Ascending aorta (tissue), 2 donors: ENCODE results near the gene INPP5J. TPM values are rescaled to one million over a fixed set of nuclear protein-coding genes. Genes with fewer than 3 reads are reported as not detected.

Experiments
- DNase-seq, 2 donors: peaks; one replicate each; pipeline ENCODE4 v3.0.0-alpha.2; 2019; ENCODE audit warnings: low spot score in 2 of 2
- H3K27ac ChIP-seq, 2 donors: fragments of 200-600 bp; sonication (generic); one replicate each; pipeline ENCODE4 v1.5.1; 2016 to 2017; ENCODE audit warnings: mild to moderate bottlenecking in 1 of 2
- H3K27me3 ChIP-seq: fragments of 200-600 bp; sonication (generic); one replicate; pipeline ENCODE4 v1.5.1; 2017
- H3K36me3 ChIP-seq, 2 donors: fragments of 200-600 bp; sonication (generic); one replicate each; pipeline ENCODE4 v1.5.1; 2016
- H3K4me1 ChIP-seq, 2 donors: fragments of 200-600 bp; sonication (generic); one replicate each; pipeline ENCODE4 v1.5.1; 2016 to 2017; ENCODE audit warnings: mild to moderate bottlenecking in 1 of 2
- H3K4me3 ChIP-seq, 2 donors: fragments of 200-600 bp; sonication (generic); one replicate each; pipeline ENCODE4 v1.5.1; 2016 to 2017; ENCODE audit warnings: mild to moderate bottlenecking in 1 of 2
- H3K9me3 ChIP-seq, 2 donors: fragments of 200-600 bp; sonication (generic); one replicate each; pipeline ENCODE4 v1.5.1; 2016
- intact Hi-C: fragments of 100-400 bp; cut with DNase I; formaldehyde crosslinking; loops from one replicate; pipeline ENCODE4 v1.15.1; 2023
- total RNA-seq: library from RNA; depleted of rRNA; stranded (reverse); fragments of >200 nt; gene quantifications from one replicate; pipeline ENCODE4 v1.1.0, GENCODE V29; 2016
- TF ChIP-seq, protein P1 (sequence below), 3 experiments: fragments of 200-600 bp in 2 of 3; fragments of 450-650 bp in 1 of 3; sonication (generic) in 2 of 3; IDR thresholded peaks; one replicate each; pipeline ENCODE4 v1.5.1; 2016 to 2019; ENCODE audit warnings: antibody characterized with exemption in 3 of 3, mild to moderate bottlenecking in 1 of 3, moderate library complexity in 1 of 3

Gene INPP5J
- total RNA-seq, 1 donor from 2014 or later = 1.3 TPM

DNA sequence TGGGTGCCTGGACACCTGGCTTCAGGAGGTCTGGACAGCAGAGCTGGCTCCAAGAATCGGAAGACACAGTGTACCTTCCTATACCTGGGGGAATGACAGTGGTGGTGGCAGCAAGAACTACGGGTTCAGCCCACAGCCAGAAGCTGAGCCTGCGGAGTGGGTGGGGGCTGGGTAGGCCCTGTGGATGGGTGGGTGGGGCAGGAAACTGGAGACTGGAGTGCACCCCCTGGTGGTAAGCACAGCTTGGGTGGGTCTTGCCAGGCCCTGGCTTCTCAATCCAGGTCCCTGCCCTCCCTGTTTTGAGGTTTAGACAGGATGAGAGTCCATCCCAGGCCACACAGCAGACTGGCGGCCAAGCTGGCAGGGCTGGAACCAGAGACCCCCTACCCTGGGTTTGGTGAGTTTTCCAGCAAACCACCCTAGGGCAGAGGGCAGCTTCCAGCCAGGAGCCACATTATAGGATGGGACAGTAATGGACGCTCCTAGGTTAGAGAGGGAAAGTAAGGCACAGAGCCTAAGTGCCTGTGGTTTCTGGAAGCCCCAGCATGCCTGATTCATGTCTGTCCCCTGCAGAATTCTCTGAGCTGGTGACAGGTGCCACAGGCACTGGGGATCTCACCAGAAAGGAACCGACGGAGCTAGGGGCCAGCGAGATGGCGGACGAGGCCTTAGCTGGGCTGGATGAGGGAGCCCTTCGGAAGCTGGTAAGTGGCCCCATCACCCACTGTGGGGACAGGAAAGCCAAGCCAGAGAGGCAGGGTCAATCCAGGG lies 40.0 kb upstream of the INPP5J start:
- Histone ChIP-seq H3K4me3 (peak overlapping the region; percentile 70 to 89), H3K4me1 (peaks cover 26 to 38% of the 10 kb centered on the region in 2 donors), H3K9me3 (no peaks in the 10 kb centered on the region), H3K27me3 (no peaks in the 10 kb centered on the region), H3K27ac (peak overlapping the region; percentile 98), H3K36me3 (peaks cover 24 to 36% of the 10 kb centered on the region in 2 donors)
- TF ChIP-seq, protein P1, sequence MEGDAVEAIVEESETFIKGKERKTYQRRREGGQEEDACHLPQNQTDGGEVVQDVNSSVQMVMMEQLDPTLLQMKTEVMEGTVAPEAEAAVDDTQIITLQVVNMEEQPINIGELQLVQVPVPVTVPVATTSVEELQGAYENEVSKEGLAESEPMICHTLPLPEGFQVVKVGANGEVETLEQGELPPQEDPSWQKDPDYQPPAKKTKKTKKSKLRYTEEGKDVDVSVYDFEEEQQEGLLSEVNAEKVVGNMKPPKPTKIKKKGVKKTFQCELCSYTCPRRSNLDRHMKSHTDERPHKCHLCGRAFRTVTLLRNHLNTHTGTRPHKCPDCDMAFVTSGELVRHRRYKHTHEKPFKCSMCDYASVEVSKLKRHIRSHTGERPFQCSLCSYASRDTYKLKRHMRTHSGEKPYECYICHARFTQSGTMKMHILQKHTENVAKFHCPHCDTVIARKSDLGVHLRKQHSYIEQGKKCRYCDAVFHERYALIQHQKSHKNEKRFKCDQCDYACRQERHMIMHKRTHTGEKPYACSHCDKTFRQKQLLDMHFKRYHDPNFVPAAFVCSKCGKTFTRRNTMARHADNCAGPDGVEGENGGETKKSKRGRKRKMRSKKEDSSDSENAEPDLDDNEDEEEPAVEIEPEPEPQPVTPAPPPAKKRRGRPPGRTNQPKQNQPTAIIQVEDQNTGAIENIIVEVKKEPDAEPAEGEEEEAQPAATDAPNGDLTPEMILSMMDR (IDR thresholded peaks at IDR 0.05) = peak; percentile 71 to 87 (median 81)
- peak in 1 of 2 donors; percentile 90 for DNase-seq
- intact Hi-C loops = loop anchor here (1.0 to 10.0 kb wide), 3 partner anchors 27 to 448 kb away; partner anchors contain the start of genes SLC35E4 and TUG1

DNA sequence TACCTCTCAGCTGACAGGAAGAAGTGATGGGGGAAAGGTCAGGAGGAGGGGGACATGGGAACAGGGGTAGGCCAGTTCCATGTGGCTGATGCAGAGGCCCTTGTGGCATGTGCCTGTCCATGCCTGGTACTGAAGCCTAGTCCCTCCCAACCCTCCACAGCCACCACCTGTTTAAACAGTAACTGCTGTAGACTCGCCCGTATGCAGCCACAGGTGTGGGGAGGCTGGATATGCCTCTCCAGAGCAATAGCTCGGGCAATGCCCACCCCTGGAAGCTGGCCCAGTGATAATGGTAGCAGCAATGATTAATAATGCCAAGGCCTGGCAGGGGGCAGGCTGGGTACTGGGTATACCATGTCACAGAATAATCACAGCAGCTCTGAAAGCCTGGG lies 39.4 kb upstream of the INPP5J start:
- no peaks in the 10 kb centered on the region for H3K9me3 ChIP-seq
- intact Hi-C loops = loop anchor here (10.0 kb wide), 1 partner anchor 449 kb away; the partner anchor contains the start of gene SLC35E4
- no peak for DNase-seq
- no peaks in the 10 kb centered on the region for H3K27me3 ChIP-seq
- TF ChIP-seq, protein P1 (IDR thresholded peaks at IDR 0.05) = no peak
- peaks cover 30 to 42% of the 10 kb centered on the region in 2 donors for H3K36me3 ChIP-seq
- peaks cover 27 to 42% of the 10 kb centered on the region in 2 donors for H3K4me1 ChIP-seq
- H3K4me3 ChIP-seq = peak overlapping the region; percentile 70 to 89
- H3K27ac ChIP-seq = peak overlapping the region; percentile 98

DNA sequence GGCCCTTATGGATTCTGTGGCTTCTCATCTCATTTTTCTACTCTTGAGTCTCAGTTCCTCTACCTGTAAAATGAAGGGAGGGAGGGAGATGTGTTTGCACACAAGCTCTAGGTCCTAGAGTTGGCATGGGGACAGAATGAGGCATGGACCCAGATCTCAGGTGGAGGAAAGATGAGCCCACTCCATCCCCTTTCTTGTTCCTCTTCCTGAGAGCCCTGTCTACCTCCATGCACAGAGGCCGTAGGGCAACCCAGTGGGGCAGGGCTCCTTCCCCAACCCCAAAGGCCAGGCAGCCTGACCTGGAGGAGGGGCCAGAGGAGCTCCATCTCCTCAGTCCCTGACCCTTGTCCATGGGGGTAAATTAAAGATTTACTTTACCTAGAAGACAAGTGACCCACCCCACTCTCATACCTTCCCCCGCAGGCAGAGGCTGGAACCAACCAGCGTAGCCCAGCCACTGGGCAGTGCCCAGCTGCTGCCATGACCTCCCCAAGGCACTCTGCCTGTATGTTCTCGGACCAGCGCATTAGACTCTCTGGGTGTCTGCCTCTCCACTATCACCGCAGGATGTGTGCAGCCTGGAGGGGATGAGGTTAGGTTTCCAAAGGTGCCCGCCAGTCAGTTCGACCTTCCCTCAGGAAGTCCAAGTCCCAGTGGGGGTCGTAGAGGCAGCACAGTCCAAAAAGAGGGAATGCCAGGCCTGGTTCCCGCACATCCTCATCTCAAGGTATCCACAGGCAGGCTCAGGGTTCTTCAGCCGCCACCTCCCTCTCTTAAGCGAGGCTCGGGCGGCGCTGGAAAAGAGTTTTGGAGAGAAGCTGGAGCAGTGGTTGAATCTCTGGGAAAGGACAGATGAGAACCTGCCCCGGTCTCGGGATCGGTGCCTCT lies 38.6 kb upstream of the INPP5J start:
- peaks cover 27 to 46% of the 10 kb centered on the region in 2 donors for H3K4me1 ChIP-seq
- TF ChIP-seq, protein P1 (IDR thresholded peaks at IDR 0.05) = no peak
- peak overlapping the region; percentile 70 to 89 for H3K4me3 ChIP-seq
- peak overlapping the region; percentile 98 for H3K27ac ChIP-seq
- H3K27me3 ChIP-seq = no peaks in the 10 kb centered on the region
- intact Hi-C loops = loop anchor here (10.0 kb wide), 1 partner anchor 449 kb away; the partner anchor contains the start of gene SLC35E4
- H3K9me3 ChIP-seq = no peaks in the 10 kb centered on the region
- peaks cover 38 to 50% of the 10 kb centered on the region in 2 donors for H3K36me3 ChIP-seq
- DNase-seq = no peak

DNA sequence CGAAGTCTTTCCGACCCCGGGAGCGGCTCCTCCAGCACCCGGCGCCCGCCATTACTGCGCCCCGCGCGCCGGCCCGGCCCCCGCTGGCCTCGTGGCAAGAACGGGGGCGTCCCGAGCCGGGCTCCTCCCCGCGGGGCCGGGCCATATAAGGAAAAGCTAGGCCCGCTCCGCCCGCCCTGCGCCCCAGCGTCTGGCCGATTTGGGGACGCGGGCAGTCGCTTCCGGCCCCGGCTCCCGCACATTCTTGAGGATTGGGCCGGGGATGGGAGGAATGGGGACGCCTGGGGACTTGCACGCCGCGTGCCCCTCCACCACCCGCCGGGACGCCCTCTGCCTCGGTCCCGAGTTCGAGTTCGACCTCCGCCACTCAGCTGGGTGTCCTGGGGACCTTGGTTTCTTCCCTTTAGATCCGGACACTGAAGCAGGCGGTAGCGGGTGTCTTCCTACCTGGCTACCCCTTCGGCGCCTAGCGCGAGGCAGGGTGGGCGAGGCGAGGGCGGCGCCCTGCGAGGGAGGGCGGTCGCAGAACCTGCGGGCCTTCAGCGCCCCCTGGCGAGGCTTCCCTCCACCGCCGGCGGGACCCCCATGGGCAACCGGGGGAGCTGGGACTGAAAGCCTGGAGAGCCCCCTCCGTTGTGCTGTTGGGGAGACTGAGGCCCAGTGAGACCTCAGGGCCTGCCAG lies 37.8 kb upstream of the INPP5J start:
- no peaks in the 10 kb centered on the region for H3K9me3 ChIP-seq
- DNase-seq = peak in 1 of 2 donors; percentile 96
- H3K27ac ChIP-seq = peak overlapping the region; percentile 98
- intact Hi-C loops = loop anchor here (1.0 to 10.0 kb wide), 2 partner anchors 137 to 450 kb away; partner anchors contain the start of gene SLC35E4
- H3K36me3 ChIP-seq = peaks cover 46 to 58% of the 10 kb centered on the region in 2 donors
- TF ChIP-seq, protein P1 (IDR thresholded peaks at IDR 0.05) = peak; percentile 87 to 92 (median 89)
- peaks cover 33 to 54% of the 10 kb centered on the region in 2 donors for H3K4me1 ChIP-seq
- peak overlapping the region; percentile 70 to 89 for H3K4me3 ChIP-seq
- H3K27me3 ChIP-seq = no peaks in the 10 kb centered on the region

DNA sequence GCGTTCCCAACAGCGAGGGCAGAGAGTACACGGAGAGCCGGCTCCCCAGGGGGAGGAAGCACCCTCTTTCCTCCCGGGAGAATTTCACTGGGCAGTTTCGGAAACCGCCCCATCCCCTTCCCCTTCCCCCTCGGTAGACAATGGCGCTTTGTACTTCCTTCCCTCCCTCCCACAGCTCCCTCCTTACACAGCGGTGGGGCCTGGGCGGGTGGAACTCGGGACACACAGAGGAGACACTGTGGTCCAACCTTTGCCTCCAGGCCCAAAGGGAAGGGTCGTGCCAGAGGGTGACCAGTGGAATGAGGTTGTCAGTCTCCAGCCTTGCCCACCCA lies 37.3 kb upstream of the INPP5J start:
- Histone ChIP-seq H3K27me3 (no peaks in the 10 kb centered on the region), H3K4me1 (peaks cover 31 to 57% of the 10 kb centered on the region in 2 donors), H3K27ac (peak overlapping the region; percentile 98), H3K36me3 (peaks cover 50 to 63% of the 10 kb centered on the region in 2 donors), H3K9me3 (no peaks in the 10 kb centered on the region), H3K4me3 (peak overlapping the region; percentile 70 to 89)
- DNase-seq = no peak
- TF ChIP-seq, protein P1 (IDR thresholded peaks at IDR 0.05) = no peak
- intact Hi-C loops = loop anchor here (1.0 to 10.0 kb wide), 2 partner anchors 137 to 451 kb away; partner anchors contain the start of gene SLC35E4
